Measurements from ENCODE around the gene ADCY5.
"Not testable (repeated sequence)": the region's sequence is repeated elsewhere in the genome, so short reads cannot be mapped to it uniquely, and the experiment has no call there.

Gene ADCY5

DNA sequence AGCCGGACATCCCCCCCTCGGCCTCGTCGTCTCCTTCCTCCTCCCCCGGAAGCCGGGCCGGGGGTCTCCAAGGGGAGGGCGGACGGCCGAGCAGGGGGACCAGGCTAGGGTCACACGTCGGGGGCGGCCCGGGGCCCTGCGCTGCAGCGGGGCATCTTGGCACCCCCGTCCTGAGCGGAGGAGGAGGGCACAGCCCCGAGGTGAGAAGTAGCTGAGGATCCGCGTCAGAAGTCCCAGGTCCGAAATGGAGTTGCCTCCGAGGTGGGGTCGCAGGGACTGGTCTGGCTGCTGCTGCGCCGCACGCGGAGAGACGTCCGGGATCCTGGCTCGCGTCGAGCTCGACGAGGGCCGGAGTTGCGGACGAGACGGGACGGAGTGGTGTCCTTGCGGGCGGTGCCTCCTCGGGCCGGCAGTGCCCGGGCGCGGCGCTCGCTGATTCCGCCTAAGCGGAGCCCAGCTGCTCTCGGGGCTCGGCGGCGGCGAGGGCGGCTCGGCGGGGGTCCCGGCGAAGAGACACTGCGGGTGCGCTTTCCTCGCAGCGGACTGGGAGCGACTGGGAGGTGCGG is at the start of gene ADCY5:
TSS of gene ADCY5 (minus strand) at position 555 of the 566 bp plus-strand sequence. CDS start at position 10, 545 bp downstream.
- no peaks in the 10 kb centered on the region for H3K9me3 Mint-ChIP-seq (ENCODE audit: low read depth)
- no peak within 1 kb of the TSS for H3K27ac Mint-ChIP-seq
- H3K4me1 Mint-ChIP-seq (ENCODE audit: low read depth): peaks cover 1% of the 10 kb centered on the region
- peaks cover 31% of the 10 kb centered on the region for H3K27me3 Mint-ChIP-seq
- H3K36me3 Mint-ChIP-seq: no peaks in the 10 kb centered on the region
- H3K4me3 Mint-ChIP-seq: peak within 1 kb of the TSS; percentile 59

DNA sequence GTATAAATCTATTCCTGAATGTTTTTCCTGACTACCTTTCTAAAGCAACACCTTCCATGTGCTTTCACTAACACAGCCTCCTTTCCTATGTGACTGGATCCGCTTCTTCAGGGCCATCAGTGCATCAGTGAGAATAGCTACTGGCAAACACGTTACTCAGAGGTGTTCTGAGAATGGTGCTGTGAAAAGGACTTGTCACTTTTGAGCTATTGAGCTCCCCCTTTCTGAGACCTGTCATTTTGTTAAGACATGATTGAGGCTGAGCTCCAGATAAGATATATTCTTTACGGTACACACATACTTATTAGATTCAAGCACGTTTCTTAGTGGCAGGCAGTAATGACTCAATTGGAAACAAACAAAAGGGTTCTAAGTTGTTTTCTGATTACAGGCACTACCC is 45.0 kb upstream of the ADCY5 start:
- no peak overlapping the region for H3K4me3 Mint-ChIP-seq
- no peaks in the 10 kb centered on the region for H3K9me3 Mint-ChIP-seq (ENCODE audit: low read depth)
- H3K4me1 Mint-ChIP-seq (ENCODE audit: low read depth): no peaks in the 10 kb centered on the region
- H3K36me3 Mint-ChIP-seq: peaks cover 6% of the 10 kb centered on the region
- no peaks in the 10 kb centered on the region for H3K27me3 Mint-ChIP-seq
- no peak overlapping the region for H3K27ac Mint-ChIP-seq

DNA sequence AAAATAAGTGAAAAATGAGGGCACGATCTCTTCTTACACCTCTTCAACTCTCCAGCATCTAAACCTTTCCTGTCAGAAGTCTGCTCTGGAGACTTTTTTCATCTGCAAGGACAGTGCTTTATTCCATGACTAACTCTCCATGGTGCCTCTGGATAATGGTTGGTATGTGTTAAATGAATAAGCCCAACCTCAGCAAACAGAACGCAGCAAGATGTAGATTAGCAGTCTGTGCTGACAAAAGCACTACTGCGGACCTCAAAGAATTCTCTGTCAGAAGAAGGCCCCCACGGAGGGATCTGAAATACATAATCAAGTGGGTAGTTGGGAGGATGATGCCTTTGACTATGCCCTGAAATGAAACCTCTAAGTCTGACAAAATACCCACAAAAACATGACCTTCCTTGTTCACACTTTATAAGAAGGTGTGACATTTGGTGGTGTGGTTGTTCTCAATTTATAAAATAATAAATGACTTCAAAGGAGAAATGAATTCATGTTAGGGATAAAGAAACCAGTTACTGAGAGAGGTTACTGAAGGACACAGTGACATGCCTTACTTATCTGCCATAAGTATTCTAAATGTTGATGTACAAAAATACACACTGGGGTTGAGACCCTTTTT is 43.2 kb upstream of the ADCY5 start:
- H3K4me1 Mint-ChIP-seq (ENCODE audit: low read depth): no peaks in the 10 kb centered on the region
- H3K4me3 Mint-ChIP-seq: no peak overlapping the region
- H3K27ac Mint-ChIP-seq: no peak overlapping the region
- peaks cover 3% of the 10 kb centered on the region for H3K36me3 Mint-ChIP-seq
- H3K27me3 Mint-ChIP-seq: no peaks in the 10 kb centered on the region
- H3K9me3 Mint-ChIP-seq (ENCODE audit: low read depth): no peaks in the 10 kb centered on the region

DNA sequence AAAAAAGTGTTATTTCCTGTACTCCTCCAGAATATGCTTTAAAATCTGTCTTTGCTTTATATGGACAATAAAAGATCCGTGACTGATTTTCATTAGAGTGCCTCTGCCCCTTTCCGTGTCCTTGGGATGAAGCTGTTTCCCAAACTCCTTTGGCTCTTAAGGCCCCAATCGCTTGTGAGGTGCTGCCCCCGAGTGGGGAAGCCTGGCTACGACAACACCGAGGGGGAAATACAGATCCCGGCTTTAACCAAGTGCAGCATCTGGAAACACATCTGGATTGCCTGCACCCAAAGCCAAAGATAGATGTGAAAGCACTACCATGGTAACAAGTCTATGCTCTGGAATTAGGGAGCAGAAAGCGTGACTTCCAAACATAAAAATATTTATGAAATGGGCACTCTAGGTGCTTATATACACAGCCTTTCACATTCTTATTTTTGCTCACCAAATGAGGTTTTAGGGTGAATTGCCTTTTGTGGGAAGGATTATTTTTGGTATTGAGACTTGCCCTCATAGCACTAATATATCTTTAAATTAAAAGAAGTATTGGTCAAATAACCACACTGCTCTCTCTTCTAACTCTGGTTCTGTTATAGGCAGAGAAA is 40.6 kb upstream of the ADCY5 start:
- Mint-ChIP-seq H3K9me3 (ENCODE audit: low read depth) (no peaks in the 10 kb centered on the region), H3K36me3 (peaks cover 3% of the 10 kb centered on the region), H3K4me3 (no peak overlapping the region), H3K27me3 (no peaks in the 10 kb centered on the region), H3K4me1 (ENCODE audit: low read depth) (no peaks in the 10 kb centered on the region), H3K27ac (no peak overlapping the region)

DNA sequence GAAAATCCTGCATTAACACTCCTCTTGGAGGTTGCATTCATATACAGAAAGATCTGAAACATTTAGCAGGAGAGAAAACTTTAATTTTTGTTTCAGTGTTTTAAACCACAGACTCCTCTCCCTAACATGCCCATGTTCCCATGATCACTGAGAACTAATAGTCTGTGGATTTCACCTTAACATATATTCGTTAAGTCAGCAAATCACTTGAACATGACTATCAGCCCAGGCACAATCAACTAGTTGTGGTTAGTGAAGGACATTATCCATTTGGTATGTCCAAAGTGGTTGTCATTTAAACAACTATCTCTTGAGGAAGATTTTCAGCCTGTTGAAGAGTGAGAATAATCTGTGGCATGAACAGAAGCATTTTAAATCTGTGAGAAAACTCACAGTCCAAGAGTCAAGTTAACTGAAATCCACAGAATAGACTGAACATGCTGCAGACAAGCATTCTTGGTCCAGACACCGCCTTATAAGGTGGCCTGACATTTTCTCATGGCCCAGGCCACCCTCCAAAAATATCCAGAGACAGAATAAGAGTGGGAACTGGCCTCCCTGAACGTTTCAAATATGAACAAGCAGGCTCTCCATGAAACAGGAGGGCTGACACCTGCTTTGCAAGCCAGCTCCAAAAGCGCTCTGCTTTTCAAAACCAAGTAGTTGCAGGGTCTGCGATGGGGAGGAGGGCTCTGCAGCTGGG is 39.9 kb upstream of the ADCY5 start:
- no peaks in the 10 kb centered on the region for H3K27me3 Mint-ChIP-seq
- H3K4me3 Mint-ChIP-seq: no peak overlapping the region
- no peak overlapping the region for H3K27ac Mint-ChIP-seq
- no peaks in the 10 kb centered on the region for H3K9me3 Mint-ChIP-seq (ENCODE audit: low read depth)
- H3K4me1 Mint-ChIP-seq (ENCODE audit: low read depth): no peaks in the 10 kb centered on the region
- H3K36me3 Mint-ChIP-seq: peaks cover 3% of the 10 kb centered on the region

DNA sequence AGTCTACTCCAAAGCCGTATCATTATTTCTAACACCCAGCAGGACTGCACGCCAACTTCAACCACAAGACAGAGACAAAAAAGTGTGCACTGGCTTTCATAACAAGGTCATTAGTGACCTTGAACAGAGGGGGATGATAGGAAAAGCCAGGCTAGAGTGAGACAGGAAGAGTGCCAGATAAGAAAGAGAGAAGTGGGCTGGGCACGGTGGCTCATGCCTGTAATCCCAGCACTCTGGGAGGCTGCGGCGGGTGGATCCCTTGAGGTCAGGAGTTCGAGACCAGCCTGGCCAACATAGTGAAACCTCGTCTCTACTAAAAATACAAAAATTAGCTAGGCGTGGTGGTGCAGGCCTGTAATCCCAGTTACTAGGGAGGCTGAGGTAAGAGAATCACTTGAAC is 38.2 kb upstream of the ADCY5 start:
- not testable (repeated sequence) for H3K9me3 Mint-ChIP-seq (ENCODE audit: low read depth); H3K4me1 Mint-ChIP-seq (ENCODE audit: low read depth); H3K4me3 Mint-ChIP-seq; H3K27me3 Mint-ChIP-seq; H3K27ac Mint-ChIP-seq; H3K36me3 Mint-ChIP-seq

DNA sequence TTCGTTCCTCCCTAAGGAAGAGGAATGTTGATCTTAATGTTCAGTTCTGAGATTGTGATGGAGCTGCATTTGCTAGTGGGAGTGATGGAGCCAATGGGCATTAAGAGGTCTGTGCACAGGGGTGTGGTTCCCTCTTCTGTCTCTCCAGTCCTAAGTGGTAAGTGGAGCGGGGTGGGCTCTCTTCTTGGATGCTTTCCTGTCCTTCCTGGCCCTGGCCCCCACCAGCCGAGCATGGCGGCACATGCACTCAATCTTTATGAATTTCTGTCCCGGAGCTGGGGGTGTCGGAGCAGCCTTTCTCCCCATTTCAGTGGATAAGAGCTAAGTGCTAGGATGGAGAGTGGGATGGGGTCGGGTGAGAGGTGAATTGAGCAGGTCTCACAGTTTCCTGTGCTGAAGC is 37.6 kb upstream of the ADCY5 start:
- H3K4me3 Mint-ChIP-seq: no peak overlapping the region
- no peaks in the 10 kb centered on the region for H3K9me3 Mint-ChIP-seq (ENCODE audit: low read depth)
- no peak overlapping the region for H3K27ac Mint-ChIP-seq
- H3K4me1 Mint-ChIP-seq (ENCODE audit: low read depth): no peaks in the 10 kb centered on the region
- H3K36me3 Mint-ChIP-seq: peaks cover 3% of the 10 kb centered on the region
- no peaks in the 10 kb centered on the region for H3K27me3 Mint-ChIP-seq

DNA sequence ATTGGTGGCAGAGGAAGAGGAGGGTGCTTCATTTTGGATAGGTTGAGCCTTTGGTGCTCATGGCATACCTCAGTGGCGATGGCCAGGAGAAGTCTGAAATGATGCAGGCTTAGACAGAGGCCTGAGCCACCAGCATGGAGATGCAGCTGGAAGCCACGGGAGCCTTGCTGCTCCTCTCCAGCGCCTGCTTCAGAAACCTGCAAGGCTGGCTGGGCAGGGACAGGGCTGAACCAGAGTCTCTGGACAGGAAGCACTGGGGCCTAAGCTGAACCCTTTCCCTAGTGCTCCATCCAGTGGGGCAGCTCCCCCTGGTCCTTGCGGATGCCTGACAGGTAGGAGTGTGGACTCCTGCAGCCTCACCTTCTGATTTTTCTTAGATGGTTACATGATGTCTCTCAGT is 36.7 kb upstream of the ADCY5 start:
- Mint-ChIP-seq H3K4me1 (ENCODE audit: low read depth) (no peaks in the 10 kb centered on the region), H3K27ac (no peak overlapping the region), H3K36me3 (no peaks in the 10 kb centered on the region), H3K9me3 (ENCODE audit: low read depth) (no peaks in the 10 kb centered on the region), H3K27me3 (no peaks in the 10 kb centered on the region), H3K4me3 (no peak overlapping the region)

DNA sequence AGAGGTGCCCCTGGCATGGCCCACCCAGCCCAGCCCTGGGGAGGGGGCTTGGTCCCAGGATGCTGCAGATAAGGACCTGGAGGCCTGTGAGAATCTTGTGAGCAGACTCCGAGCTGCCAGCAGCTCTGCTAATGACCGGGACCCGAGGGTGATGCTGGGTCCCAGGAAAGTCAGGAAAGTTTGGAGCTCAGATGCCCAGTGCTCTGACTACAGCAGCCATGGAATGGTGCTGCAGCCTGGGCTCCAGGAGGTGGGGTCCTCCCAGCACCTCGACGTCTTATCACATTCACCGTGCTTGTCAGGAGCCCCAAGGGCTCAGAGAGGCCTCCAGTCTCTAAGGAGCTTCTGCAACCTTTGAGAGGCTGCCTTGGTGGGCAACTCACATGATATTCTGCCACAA is 34.3 kb upstream of the ADCY5 start:
- Mint-ChIP-seq H3K36me3 (no peaks in the 10 kb centered on the region), H3K9me3 (ENCODE audit: low read depth) (no peaks in the 10 kb centered on the region), H3K27me3 (peaks cover 2% of the 10 kb centered on the region), H3K4me1 (ENCODE audit: low read depth) (no peaks in the 10 kb centered on the region), H3K27ac (no peak overlapping the region), H3K4me3 (no peak overlapping the region)

DNA sequence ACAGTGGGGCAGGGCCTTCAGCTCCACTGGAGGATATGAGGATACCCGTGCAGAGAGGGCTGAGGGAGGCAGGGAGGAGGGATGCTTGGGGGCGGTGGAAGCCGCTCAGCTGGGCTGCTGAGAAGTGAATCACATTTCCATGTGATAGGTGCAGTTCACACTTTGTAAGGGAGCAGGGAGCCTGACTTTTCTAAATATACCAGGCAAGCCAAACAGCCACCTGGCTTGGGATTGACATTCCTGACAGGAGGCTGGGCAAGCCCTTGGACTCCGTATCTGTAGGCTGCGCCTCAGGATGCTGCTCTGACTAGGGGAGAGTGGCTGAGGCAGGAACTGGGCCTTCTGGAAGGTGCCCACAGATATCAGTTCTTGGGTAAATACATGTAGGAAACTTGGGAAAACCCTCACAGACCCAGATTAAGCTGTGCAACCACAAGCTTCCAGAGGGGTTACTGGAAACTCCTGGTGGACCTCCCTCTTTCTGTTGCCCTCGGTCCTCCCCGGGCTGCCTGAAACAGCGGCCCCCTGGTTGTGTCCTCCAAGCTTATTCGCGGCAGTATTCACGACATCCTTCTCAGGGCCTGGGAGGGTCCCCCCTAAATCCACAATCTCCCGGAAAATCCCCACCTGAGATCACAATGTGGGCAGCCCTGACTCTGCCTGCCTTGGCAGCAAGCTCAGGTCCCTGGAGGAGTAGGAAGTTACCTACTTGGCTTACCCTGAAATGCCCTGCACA is 33.0 kb upstream of the ADCY5 start:
- no peak overlapping the region for H3K4me3 Mint-ChIP-seq
- H3K9me3 Mint-ChIP-seq (ENCODE audit: low read depth): no peaks in the 10 kb centered on the region
- H3K27ac Mint-ChIP-seq: no peak overlapping the region
- no peaks in the 10 kb centered on the region for H3K4me1 Mint-ChIP-seq (ENCODE audit: low read depth)
- no peaks in the 10 kb centered on the region for H3K36me3 Mint-ChIP-seq
- H3K27me3 Mint-ChIP-seq: peaks cover 4% of the 10 kb centered on the region

DNA sequence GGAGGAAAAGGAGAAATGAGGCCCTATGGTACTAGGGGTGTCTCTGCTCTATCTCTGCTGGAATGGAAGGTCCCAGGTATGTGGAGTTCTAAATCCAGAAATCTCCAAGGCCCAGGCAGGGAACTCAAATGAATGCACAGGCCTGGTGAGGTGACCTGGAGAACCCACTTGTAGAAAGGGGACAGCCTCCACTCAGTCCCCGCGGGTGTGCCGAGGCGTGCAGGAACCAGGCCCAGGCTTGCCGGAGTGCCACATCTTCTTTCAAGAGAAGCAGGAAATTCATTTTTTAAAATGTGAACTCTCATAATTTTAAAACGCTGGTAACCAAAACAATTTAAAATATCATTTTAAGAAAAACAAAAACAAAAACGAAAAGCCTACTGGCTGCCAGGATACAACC is 32.2 kb upstream of the ADCY5 start:
- peaks cover 7% of the 10 kb centered on the region for H3K27me3 Mint-ChIP-seq
- no peaks in the 10 kb centered on the region for H3K36me3 Mint-ChIP-seq
- H3K27ac Mint-ChIP-seq: no peak overlapping the region
- no peak overlapping the region for H3K4me3 Mint-ChIP-seq
- H3K4me1 Mint-ChIP-seq (ENCODE audit: low read depth): no peaks in the 10 kb centered on the region
- no peaks in the 10 kb centered on the region for H3K9me3 Mint-ChIP-seq (ENCODE audit: low read depth)

DNA sequence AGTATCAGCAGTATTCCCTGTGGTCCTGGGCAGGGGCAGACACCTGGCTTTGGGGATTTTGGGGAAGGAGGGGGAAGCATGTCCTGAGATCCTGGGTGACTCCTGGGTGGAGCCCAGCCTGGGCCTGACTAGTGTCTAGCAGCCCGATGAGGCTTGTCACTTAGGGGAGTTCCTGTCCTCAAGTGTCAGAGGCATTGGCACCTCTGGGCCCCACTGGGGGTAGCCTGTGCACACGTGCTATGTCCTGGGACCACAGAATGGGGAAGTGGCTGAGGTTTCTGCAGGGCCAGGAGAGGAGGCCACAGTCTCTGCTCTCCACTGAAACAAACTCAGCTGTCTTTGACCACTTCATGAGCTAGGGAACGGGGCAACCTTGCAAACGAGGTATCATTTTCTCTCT is 31.5 kb upstream of the ADCY5 start:
- no peaks in the 10 kb centered on the region for H3K4me1 Mint-ChIP-seq (ENCODE audit: low read depth)

DNA sequence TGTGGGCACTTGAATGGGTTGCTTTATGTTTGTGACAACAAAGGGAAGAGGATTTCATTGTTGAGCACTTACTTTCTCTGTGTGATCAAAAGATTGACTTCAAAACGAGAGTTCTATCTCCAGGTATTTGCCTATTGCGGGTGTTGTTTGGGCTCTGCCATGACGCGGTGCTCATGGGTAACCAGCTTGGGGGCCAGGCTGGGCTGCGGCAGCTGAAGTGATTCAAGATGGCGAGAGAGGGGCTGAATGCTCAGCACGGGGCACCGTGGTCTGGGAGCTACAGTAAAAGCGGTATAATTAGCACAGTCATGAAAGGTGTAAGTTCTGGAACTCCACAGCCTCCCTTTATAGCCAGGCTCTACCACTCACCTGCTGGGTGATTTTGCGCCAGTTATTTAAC is 31.0 kb upstream of the ADCY5 start:
- H3K27me3 Mint-ChIP-seq: peaks cover 7% of the 10 kb centered on the region
- no peaks in the 10 kb centered on the region for H3K4me1 Mint-ChIP-seq (ENCODE audit: low read depth)
- no peak overlapping the region for H3K4me3 Mint-ChIP-seq
- no peaks in the 10 kb centered on the region for H3K9me3 Mint-ChIP-seq (ENCODE audit: low read depth)
- no peaks in the 10 kb centered on the region for H3K36me3 Mint-ChIP-seq
- no peak overlapping the region for H3K27ac Mint-ChIP-seq

More for the DNA sequence above, 31.5 kb upstream of the ADCY5 start:
- peaks cover 7% of the 10 kb centered on the region for H3K27me3 Mint-ChIP-seq
- H3K9me3 Mint-ChIP-seq (ENCODE audit: low read depth): no peaks in the 10 kb centered on the region
- no peak overlapping the region for H3K27ac Mint-ChIP-seq
- H3K36me3 Mint-ChIP-seq: no peaks in the 10 kb centered on the region
- no peak overlapping the region for H3K4me3 Mint-ChIP-seq

DNA sequence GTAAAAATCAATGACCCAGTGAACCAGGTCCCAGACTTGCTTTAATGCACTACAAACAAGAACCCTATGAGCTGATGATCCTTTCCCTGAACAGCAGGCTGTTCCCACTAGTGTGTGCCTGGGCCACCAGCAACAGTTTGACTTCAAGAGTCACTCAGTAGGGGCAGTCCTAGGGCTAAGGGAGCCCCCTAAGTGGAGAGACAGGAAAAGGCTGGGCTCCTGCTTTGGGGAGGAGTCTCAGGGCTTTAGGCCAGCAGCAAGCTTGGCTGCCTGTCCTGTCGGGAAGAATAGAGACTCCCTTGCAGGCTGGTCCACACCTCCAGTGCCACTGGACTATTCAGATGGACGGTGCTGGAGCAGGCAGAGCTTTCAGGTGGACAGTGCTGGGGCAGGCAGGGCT is 29.4 kb upstream of the ADCY5 start:
- Mint-ChIP-seq H3K27ac (no peak overlapping the region), H3K4me3 (no peak overlapping the region), H3K27me3 (peaks cover 7% of the 10 kb centered on the region), H3K9me3 (ENCODE audit: low read depth) (no peaks in the 10 kb centered on the region), H3K4me1 (ENCODE audit: low read depth) (no peaks in the 10 kb centered on the region), H3K36me3 (no peaks in the 10 kb centered on the region)

Measured in activated naive CD8-positive, alpha-beta T cell (primary cell).